Panc1 (cell line): Measurements from ENCODE around the gene MTHFD1L.

Experiments
- CTCF ChIP-seq: fragments of 450-650 bp; IDR thresholded peaks from 2 replicates; pipeline ENCODE4 v1.5.1; 2017; ENCODE audit warnings: mild to moderate bottlenecking
- POLR2AphosphoS5 ChIP-seq: IDR thresholded peaks from 2 replicates; pipeline ENCODE4 v1.6.1; 2012; ENCODE audit warnings: mild to moderate bottlenecking, low read depth, low read length, moderate library complexity
- TCF7L2 ChIP-seq: IDR thresholded peaks from 2 replicates; pipeline ENCODE4 v1.6.1; 2011; ENCODE audit warnings: mild to moderate bottlenecking, low read depth, low read length, inconsistent platforms

DNA sequence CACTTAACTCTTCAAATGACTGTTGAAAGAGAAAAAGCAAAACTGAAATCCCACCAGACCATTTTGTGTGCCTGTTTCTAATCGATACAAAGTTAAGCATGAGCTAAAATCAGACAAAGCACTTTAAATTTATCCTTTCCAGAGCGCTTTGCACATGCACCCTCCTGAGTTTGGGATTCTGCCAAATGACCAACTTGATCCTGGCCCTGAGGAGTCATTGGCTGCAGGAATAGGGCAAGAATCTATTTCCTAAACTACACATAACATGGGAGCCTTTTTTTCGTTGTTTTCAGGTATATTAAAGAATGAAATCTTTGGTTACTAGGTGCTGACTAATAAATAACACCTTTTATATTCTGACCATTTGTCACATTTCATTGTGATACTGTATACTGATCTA lies 23.8 kb upstream of the MTHFD1L start:
- TF ChIP-seq CTCF = no peak
- TF ChIP-seq TCF7L2 = no peak
- TF ChIP-seq POLR2AphosphoS5 = no peak
